GM18520 (cell line): ENCODE measurements around the gene WDR3.
A peak's percentile ranks its signal among the peaks of the same experiment; 100 is the strongest.
"Not testable (repeated sequence)": the region's sequence is repeated elsewhere in the genome, so short reads cannot be mapped to it uniquely, and the experiment has no call there.

Experiments
- ATAC-seq: cut with Tn5 transposase; IDR thresholded peaks from one replicate; pipeline ENCODE4 v1.9.1; 2021; ENCODE audit not compliant: unreplicated experiment

The WDR3 gene

DNA sequence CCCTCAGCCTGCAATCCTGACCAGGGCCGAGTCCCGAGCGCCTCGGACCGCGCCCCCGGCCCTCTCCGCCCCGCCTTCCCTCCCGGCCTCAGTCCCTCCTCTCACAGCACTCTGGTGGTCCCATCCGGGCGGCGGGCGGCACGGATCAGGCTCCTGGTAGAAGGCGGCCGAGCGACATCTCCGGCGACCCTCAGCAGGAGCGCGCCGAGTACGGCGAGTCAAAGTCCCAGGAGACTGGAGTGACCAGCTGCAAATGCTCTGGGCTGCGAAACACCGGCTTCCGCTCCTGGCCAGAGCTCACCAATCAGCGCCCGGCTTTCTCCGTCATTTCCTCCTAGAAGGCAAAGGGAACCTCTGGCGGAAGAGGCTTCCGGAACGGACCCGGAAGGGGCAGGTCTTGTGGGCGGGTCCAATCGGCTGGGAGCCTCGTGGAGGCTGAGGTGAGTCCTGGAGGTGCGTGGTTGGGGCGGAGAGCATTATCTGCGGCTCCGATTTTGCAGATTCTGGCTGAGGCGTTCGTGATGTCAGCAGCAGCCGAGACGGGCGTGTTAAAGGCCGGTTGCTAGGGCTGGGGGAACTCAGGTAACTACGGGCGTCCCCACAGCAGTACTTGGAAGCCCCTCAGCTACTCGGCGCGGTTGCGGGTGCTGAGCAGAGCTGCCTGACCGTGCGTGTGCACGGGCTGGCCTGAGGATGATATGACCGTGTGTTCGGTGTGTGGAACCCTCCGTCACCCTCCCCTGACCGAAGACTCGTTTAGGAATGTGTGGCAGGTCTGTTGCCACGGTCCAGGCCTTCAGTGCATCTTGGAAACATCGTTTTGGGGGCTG is at the start of gene WDR3, which contains the start of gene GDAP2:
WDR3 (plus strand) TSS at position 397 of the 830 bp plus-strand sequence. CDS start 3,581 bp downstream, outside the sequence.
GDAP2 (minus strand) TSS at position 279 of the 830 bp plus-strand sequence. CDS start 9,264 bp downstream, outside the sequence.
- peak; percentile 94 for ATAC-seq

GRCh38 chr1:117883616-117884015 is 45.9 kb upstream of the WDR3 start:
- ATAC-seq = no peak

DNA sequence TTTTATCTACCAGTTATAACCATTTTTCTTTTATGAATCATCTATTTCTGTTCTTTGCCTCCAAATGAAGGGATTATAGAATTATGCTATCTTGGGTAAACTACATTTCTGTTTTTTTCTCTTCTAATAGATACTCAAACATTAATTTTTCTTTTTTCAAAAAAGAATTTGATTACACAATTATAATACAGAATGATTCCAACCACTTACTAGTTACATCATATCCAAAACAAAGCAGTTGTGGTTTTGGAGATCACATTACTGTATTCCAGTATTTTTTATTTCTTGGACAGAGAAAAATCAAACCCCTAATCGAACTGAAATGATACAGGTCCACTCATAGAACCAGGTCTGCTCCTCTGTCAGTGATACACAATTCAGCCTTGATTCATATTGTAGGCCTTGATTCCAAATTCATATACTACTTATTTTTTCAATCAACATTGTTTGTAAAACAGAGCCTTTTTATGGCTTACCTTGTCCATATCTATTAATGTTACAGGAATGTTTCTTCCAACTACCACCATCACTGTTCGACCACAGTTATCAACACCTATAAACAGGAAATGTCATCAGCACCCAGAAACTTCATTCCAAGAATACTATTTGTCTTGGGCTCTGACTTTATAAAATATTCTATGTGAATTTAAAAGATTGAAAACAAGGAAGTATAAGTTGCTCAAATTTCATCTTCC is 43.3 kb upstream of the WDR3 start:
- no peak for ATAC-seq

- ATAC-seq = no peak
Measured at GRCh38 chr1:117890452-117890851, 39.1 kb upstream of the WDR3 start.

GRCh38 chr1:117892512-117892911 is 37.0 kb upstream of the WDR3 start:
- no peak for ATAC-seq

DNA sequence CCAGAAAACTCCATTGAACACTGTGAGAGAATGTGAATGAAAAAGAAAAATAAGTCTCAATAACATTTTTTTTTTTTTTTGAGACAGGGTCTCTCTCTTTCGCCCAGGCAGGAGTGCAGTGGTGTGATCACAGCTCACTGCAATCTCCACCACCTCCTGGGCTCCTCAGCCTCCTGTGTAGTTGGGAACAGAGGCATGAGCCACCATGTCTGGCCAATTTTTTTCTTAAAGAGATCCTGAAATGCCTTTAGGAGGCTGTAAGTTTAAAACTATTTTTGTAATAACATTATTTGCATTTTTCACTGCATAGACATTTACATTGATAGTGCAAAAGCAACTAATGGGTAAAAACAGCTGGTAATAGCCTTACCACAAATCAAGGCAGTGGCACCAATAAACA is 35.5 kb upstream of the WDR3 start:
- ATAC-seq = no peak

GRCh38 chr1:117895482-117896114 is 33.9 kb upstream of the WDR3 start:
- ATAC-seq = peak; percentile 90

- ATAC-seq = no peak
Measured at GRCh38 chr1:117897551-117897950, 32.0 kb upstream of the WDR3 start.

- no peak for ATAC-seq
Measured at GRCh38 chr1:117899801-117900200, 29.7 kb upstream of the WDR3 start.

DNA sequence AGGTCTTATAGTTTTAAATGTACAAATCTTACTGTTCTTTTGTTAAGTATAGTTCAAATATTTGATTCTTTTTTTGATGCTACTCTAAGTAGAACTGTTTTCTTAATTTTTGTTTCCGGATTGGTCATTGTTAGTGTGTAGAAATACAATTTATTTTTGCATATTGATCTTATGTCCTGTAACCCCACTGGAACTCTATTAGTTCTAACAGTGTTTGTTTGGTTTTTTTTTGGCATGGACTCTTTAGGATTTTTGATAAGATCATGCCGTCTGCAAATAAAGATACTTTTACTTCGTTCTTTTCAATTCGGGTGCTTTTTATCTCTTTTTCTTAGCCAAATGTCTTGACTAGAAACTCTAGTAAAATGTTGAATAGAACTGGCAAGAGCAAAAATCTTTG is 26.6 kb upstream of the WDR3 start:
- ATAC-seq = no peak

GRCh38 chr1:117904485-117904884 is 25.1 kb upstream of the WDR3 start:
- no peak for ATAC-seq

- no peak for ATAC-seq
Measured at GRCh38 chr1:117905019-117905418, 24.5 kb upstream of the WDR3 start.

GRCh38 chr1:117911051-117911450 is 18.5 kb upstream of the WDR3 start:
- no peak for ATAC-seq

DNA sequence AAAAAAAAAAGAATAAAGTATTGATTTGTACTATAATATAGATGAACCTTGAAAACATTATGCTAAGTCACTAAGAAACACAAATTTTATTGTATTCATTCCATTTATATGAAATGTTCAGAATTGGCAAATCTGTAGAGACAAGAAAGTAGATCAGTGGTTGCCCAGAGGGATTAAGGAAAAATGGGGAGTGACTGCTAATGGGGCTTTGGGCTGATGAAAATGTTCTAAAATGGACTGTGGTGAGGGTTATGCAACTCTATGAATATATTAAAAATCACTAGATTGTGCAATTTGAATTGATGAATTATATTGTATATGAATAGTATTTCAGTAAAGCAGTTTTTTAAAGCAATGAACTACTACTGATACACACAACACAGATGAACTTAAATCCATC is 10.2 kb upstream of the WDR3 start:
- ATAC-seq = no peak

GRCh38 chr1:117921991-117922390 is 7.5 kb upstream of the WDR3 start:
- ATAC-seq = no peak

GRCh38 chr1:117922717-117923116 is 6.8 kb upstream of the WDR3 start:
- not testable (repeated sequence) for ATAC-seq

- ATAC-seq = no peak
Measured at GRCh38 chr1:117925981-117926380, 3.6 kb upstream of the WDR3 start.

- ATAC-seq = peak; percentile 17
Measured at GRCh38 chr1:117928881-117929342, 627 bp upstream of the WDR3 start.

GRCh38 chr1:117930173-117930447 is 571 bp downstream of the WDR3 start:
- no peak for ATAC-seq

DNA sequence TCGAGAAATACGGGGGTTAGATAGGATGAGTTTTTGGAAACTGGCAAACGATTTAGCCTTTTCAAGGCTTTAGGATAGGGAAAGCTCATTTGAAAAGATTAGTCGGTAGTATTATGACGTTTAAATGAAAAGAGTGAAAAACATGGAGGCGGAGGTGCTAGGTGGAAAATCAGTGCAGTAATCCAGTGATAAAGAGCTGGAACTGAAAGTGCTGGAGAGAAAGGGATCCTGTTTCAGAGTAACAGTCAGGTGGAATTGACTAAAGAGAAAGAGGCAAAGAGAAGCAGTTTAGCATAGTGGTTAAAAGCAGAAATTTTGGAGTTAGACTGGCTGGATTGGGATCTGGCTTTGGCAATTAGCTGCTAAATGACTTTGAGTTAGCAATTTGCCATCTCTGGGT is 945 bp downstream of the WDR3 start:
- ATAC-seq = no peak

DNA sequence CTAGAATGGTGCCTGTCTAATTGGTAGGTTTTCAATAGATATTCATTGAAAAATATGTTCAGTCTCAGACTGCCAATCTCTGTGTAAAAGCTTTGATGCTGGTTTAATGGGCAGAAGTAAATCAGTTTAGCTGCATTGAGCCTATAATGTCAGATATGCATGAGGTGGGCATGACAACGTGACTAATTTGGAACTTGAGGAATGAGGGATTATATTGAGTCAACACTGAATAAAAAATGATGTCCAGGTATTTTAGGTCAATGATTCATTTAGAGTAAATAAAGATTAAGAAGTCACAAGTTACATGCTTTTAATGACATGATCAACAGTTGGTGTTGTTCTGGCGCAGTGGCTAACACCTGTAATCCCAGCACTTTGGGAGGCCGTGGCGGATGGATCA is 3.0 kb downstream of the WDR3 start:
- no peak for ATAC-seq

DNA sequence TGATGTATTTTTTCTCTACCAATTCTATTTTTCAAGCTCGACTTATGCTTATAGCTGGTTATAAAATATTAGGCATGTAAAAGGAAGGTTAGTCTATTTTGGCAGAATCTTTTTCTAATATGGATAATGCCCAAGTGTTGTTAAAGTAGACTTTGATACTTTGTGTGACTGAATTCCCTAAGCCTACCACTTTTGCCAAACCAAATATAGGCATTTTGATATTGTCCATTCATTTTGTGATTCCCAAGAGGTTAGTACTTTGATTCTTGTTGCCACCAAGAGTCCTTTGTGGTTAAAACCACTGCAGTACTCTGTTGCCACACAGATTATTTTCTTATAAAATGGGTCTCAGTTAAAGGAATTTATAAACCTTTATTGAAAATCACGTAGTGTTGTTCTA is 4.2 kb downstream of the WDR3 start:
- no peak for ATAC-seq
